Natural killer cell (primary cell): Measurements from ENCODE around the gene AARS2. TPM values are rescaled to one million over a fixed set of nuclear protein-coding genes. Genes with fewer than 3 reads are reported as not detected.

Experiments
- ATAC-seq, 3 donors: fragments of 150-1000 bp in 2 of 3; fragments of 200-7000 bp in 1 of 3; cut with Tn5 transposase; 1 replicate in 1 of 3; 2 replicates in 2 of 3; pipeline ENCODE4 v1.10.0; 2021; ENCODE audit warnings: mild to moderate bottlenecking in 2 of 3, moderate library complexity in 2 of 3
- DNase-seq, 2 donors: peaks; one replicate each; pipeline versions ENCODE4 v3.0.0 to v3.0.0-alpha.2; 2013 to 2021; ENCODE audit warnings: mixed read lengths in 1 of 2
- H3K27ac ChIP-seq: one replicate; pipeline ENCODE4 v1.5.1; 2013; ENCODE audit warnings: mild to moderate bottlenecking, low read length
- H3K27me3 ChIP-seq: one replicate; pipeline ENCODE4 v1.6.1; 2013; ENCODE audit warnings: low read length; ENCODE audit not compliant: control insufficient read depth, insufficient read depth
- H3K36me3 ChIP-seq: one replicate; pipeline ENCODE4 v1.6.1; 2013; ENCODE audit warnings: low read length; ENCODE audit not compliant: control insufficient read depth, insufficient read depth
- H3K4me1 ChIP-seq: one replicate; pipeline ENCODE4 v1.6.1; 2013; ENCODE audit warnings: low read length; ENCODE audit not compliant: control insufficient read depth, insufficient read depth
- H3K4me3 ChIP-seq: one replicate; pipeline ENCODE4 v1.5.1; 2013; ENCODE audit warnings: low read length
- H3K9me3 ChIP-seq: one replicate; pipeline ENCODE4 v1.6.1; 2013; ENCODE audit warnings: low read length; ENCODE audit not compliant: control insufficient read depth, insufficient read depth
- H3K27ac Mint-ChIP-seq, 2 donors: one replicate each; pipeline ENCODE4 v1.8.0; 2022; ENCODE audit warnings: mild to moderate bottlenecking in 2 of 2, mixed read lengths in 2 of 2, moderate library complexity in 1 of 2
- H3K27me3 Mint-ChIP-seq, 2 donors: one replicate each; pipeline ENCODE4 v1.8.0; 2022; ENCODE audit warnings: low read depth in 2 of 2, mixed read lengths in 2 of 2
- H3K36me3 Mint-ChIP-seq: one replicate; pipeline ENCODE4 v1.8.0; 2022; ENCODE audit warnings: mixed read lengths
- H3K4me1 Mint-ChIP-seq, 2 donors: one replicate each; pipeline ENCODE4 v1.8.0; 2022; ENCODE audit warnings: mixed read lengths in 2 of 2
- H3K4me3 Mint-ChIP-seq: one replicate; pipeline ENCODE4 v1.8.0; 2022; ENCODE audit warnings: mild to moderate bottlenecking, moderate library complexity, mixed read lengths
- H3K9me3 Mint-ChIP-seq, 2 donors: one replicate each; pipeline ENCODE4 v1.8.0; 2022; ENCODE audit warnings: mixed read lengths in 2 of 2
- CTCF ChIP-seq: fragments of 200-600 bp; IDR thresholded peaks from one replicate; pipeline ENCODE4 v1.8.0; 2022; ENCODE audit warnings: antibody characterized with exemption
- WGBS: methylation state at CpG from one replicate; pipeline ENCODE4 v1.1.7; 2013; ENCODE audit warnings: missing lambda C conversion rate; ENCODE audit not compliant: insufficient coverage; 5-methylcytosine and 5-hydroxymethylcytosine counted together
- intact Hi-C: fragments of 100-400 bp; cut with micrococcal nuclease; formaldehyde crosslinking; loops from one replicate; pipeline ENCODE4 v1.14.2; 2022
- total RNA-seq, 4 donors: library from RNA; stranded (reverse); fragments of 120-200 nt in 1 of 4; gene quantifications; one replicate each; pipeline versions ENCODE4 v1.2.3 to v1.2.4, GENCODE V29; 2013 to 2022

The AARS2 gene
- total RNA-seq, 3 donors from 2014 or later (not counting 1 experiment from before 2014, with no cell fraction given), result 14.1 to 17.2 (median 14.2) TPM

- ATAC-seq, result peak; percentile 11 to 34 (median 30)
- Histone ChIP-seq H3K27ac (peak overlapping the region; percentile 92), H3K9me3 (no peaks in the 10 kb centered on the region), H3K4me3 (peak overlapping the region; percentile 94), H3K27me3 (peaks cover 5% of the 10 kb centered on the region), H3K4me1 (peaks cover 46% of the 10 kb centered on the region), H3K36me3 (peaks cover 23% of the 10 kb centered on the region)
- H3K4me1 Mint-ChIP-seq, result peaks cover 22 to 48% of the 10 kb centered on the region in 2 donors
- H3K27ac Mint-ChIP-seq, result peak overlapping the region; percentile 93 to 98
- H3K27me3 Mint-ChIP-seq, result peaks cover 0 to under 1% of the 10 kb centered on the region in 2 donors
- intact Hi-C loops, result no loop called here
- DNase-seq, result peak in 1 of 2 donors; percentile 82
- no peak for TF ChIP-seq CTCF
- WGBS, result 18% methylated on average over 6 of the region's 9 CpGs
- no peaks in the 10 kb centered on the region for H3K9me3 Mint-ChIP-seq
- H3K4me3 Mint-ChIP-seq, result peak overlapping the region; percentile 93
- H3K36me3 Mint-ChIP-seq, result no peaks in the 10 kb centered on the region
Observed at GRCh38 chr6:44263354-44264100, 49.6 kb downstream of the AARS2 start.

- Histone ChIP-seq H3K27ac (peak overlapping the region; percentile 92), H3K4me1 (peaks cover 54% of the 10 kb centered on the region), H3K4me3 (peak overlapping the region; percentile 94), H3K36me3 (peaks cover 23% of the 10 kb centered on the region), H3K27me3 (no peaks in the 10 kb centered on the region), H3K9me3 (no peaks in the 10 kb centered on the region)
- Mint-ChIP-seq H3K27ac (peak overlapping the region; percentile 93 to 98), H3K36me3 (no peaks in the 10 kb centered on the region), H3K27me3 (no peaks in the 10 kb centered on the region), H3K4me3 (peak overlapping the region; percentile 93), H3K9me3 (no peaks in the 10 kb centered on the region), H3K4me1 (peaks cover 31 to 56% of the 10 kb centered on the region in 2 donors)
- TF ChIP-seq CTCF, result no peak
- DNase-seq (peak in 1 of 2 donors; percentile 61), ATAC-seq (no peak)
- 46% methylated on average over 7 of the region's 7 CpGs for WGBS
- intact Hi-C loops, result no loop called here
Observed at GRCh38 chr6:44262467-44263353, 50.4 kb downstream of the AARS2 start.

- H3K9me3 ChIP-seq, result no peaks in the 10 kb centered on the region
- H3K4me1 Mint-ChIP-seq, result peaks cover 36 to 58% of the 10 kb centered on the region in 2 donors
- no peak overlapping the region for H3K4me3 Mint-ChIP-seq
- no peak for TF ChIP-seq CTCF
- H3K27ac ChIP-seq, result peak overlapping the region; percentile 92
- ATAC-seq (no peak), DNase-seq (no peak)
- intact Hi-C loops, result no loop called here
- no peaks in the 10 kb centered on the region for H3K27me3 ChIP-seq
- peaks cover 61% of the 10 kb centered on the region for H3K4me1 ChIP-seq
- H3K9me3 Mint-ChIP-seq, result no peaks in the 10 kb centered on the region
- no peaks in the 10 kb centered on the region for H3K36me3 Mint-ChIP-seq
- peak overlapping the region in 1 of 2 donors; percentile 98 for H3K27ac Mint-ChIP-seq
- H3K4me3 ChIP-seq, result no peak overlapping the region
- H3K36me3 ChIP-seq, result peaks cover 23% of the 10 kb centered on the region
- H3K27me3 Mint-ChIP-seq, result no peaks in the 10 kb centered on the region
- 92% methylated on average over 8 of the region's 8 CpGs for WGBS
Observed at GRCh38 chr6:44261581-44261980, 51.6 kb downstream of the AARS2 start.
